ENCODE data around the gene TEX54. TPM values are rescaled to one million over a fixed set of nuclear protein-coding genes. Genes with fewer than 3 reads are reported as not detected.

Gene TEX54
- polyA plus RNA-seq, 1 donor (not counting 4 experiments of a cell fraction or from before 2014, with no cell fraction given): not detected

- Histone ChIP-seq H3K27ac (ENCODE audit: control insufficient read depth, insufficient read depth, low read length) (no peak overlapping the region), H4K20me1 (ENCODE audit: control insufficient read depth, extremely low read depth, insufficient read depth, low read length) (no peaks in the 10 kb centered on the region), H3K4me2 (ENCODE audit: control insufficient read depth, extremely low read depth, insufficient read depth, low read depth, low read length) (no peak overlapping the region), H3K79me2 (ENCODE audit: control insufficient read depth, insufficient read depth, low read length) (peaks cover 38% of the 10 kb centered on the region), H3K9me1 (ENCODE audit: control insufficient read depth, extremely low read depth, insufficient read depth, low read length) (no peaks in the 10 kb centered on the region), H3K4me1 (ENCODE audit: control insufficient read depth, extremely low read depth, insufficient read depth, low read length) (peaks cover 32% of the 10 kb centered on the region), H2AFZ (ENCODE audit: control insufficient read depth, low read length) (no peak overlapping the region), H3K4me3 (ENCODE audit: control insufficient read depth in 2 of 3, extremely low read depth in 1 of 3, insufficient read depth in 2 of 3, low read depth in 1 of 3, low read length in 3 of 3) (no peak overlapping the region), H3K9me3 (ENCODE audit: control insufficient read depth, low read depth, low read length) (no peaks in the 10 kb centered on the region), H3K27me3 (ENCODE audit: control insufficient read depth, extremely low read depth, insufficient read depth, low read length) (no peaks in the 10 kb centered on the region), H3K9ac (ENCODE audit: control insufficient read depth, extremely low read depth, insufficient read depth, low read length) (no peak overlapping the region), H3K36me3 (ENCODE audit: control insufficient read depth in 2 of 2, extremely low read depth in 1 of 2, insufficient read depth in 2 of 2, low read length in 2 of 2) (peaks cover 7 to 30% of the 10 kb centered on the region in 2 experiments)
- dilution Hi-C loops (cut with MboI; ENCODE audit: extremely low pct_ligation_motif_present, low sequenced_read_pairs): no loop called here
- TF ChIP-seq CTCF (optimal IDR thresholded peaks at IDR 0.05 in 1 of 3, IDR thresholded peaks at IDR 0.05 in 1 of 3, conservative IDR thresholded peaks at IDR 0.05 in 1 of 3; ENCODE audit: extremely low read depth in 1 of 3, insufficient read depth in 2 of 3, low read length in 3 of 3): peak in 1 of 3 experiments; percentile 6
- no peak for TF ChIP-seq EZH2 (IDR thresholded peaks at IDR 0.05; ENCODE audit: low read length)
- FAIRE-seq (no peak), DNase-seq (ENCODE audit: low read depth, low spot score) (no peak)
These were observed 43.6 kb downstream of the TEX54 start for GRCh38 chr11:62788991-62789390.

GRCh38 chr11:62787005-62787759 is 45.5 kb downstream of the TEX54 start, which contains the start of gene TMEM179B:
TMEM179B (plus strand) TSS chr11:62787402; CDS start chr11:62787432, 30 bp downstream.
- TF ChIP-seq EZH2 (IDR thresholded peaks at IDR 0.05; ENCODE audit: low read length) (no peak), CTCF (optimal IDR thresholded peaks at IDR 0.05 in 1 of 3, IDR thresholded peaks at IDR 0.05 in 1 of 3, conservative IDR thresholded peaks at IDR 0.05 in 1 of 3; ENCODE audit: extremely low read depth in 1 of 3, insufficient read depth in 2 of 3, low read length in 3 of 3) (peak; percentile 47 to 80 (median 71))
- Histone ChIP-seq H4K20me1 (ENCODE audit: control insufficient read depth, extremely low read depth, insufficient read depth, low read length) (no peaks in the 10 kb centered on the region), H2AFZ (ENCODE audit: control insufficient read depth, low read length) (peak within 1 kb of the TSS; percentile 75), H3K36me3 (ENCODE audit: control insufficient read depth in 2 of 2, extremely low read depth in 1 of 2, insufficient read depth in 2 of 2, low read length in 2 of 2) (peaks cover 0 to 21% of the 10 kb centered on the region in 2 experiments), H3K27ac (ENCODE audit: control insufficient read depth, insufficient read depth, low read length) (peak within 1 kb of the TSS; percentile 98), H3K79me2 (ENCODE audit: control insufficient read depth, insufficient read depth, low read length) (peaks cover 38% of the 10 kb centered on the region), H3K9me1 (ENCODE audit: control insufficient read depth, extremely low read depth, insufficient read depth, low read length) (no peaks in the 10 kb centered on the region), H3K4me1 (ENCODE audit: control insufficient read depth, extremely low read depth, insufficient read depth, low read length) (peaks cover 29% of the 10 kb centered on the region), H3K4me2 (ENCODE audit: control insufficient read depth, extremely low read depth, insufficient read depth, low read depth, low read length) (peak within 1 kb of the TSS; percentile 66), H3K4me3 (ENCODE audit: control insufficient read depth in 2 of 3, extremely low read depth in 1 of 3, insufficient read depth in 2 of 3, low read depth in 1 of 3, low read length in 3 of 3) (peak within 1 kb of the TSS; percentile 78 to 100 (median 99)), H3K9ac (ENCODE audit: control insufficient read depth, extremely low read depth, insufficient read depth, low read length) (peak within 1 kb of the TSS; percentile 97), H3K27me3 (ENCODE audit: control insufficient read depth, extremely low read depth, insufficient read depth, low read length) (no peaks in the 10 kb centered on the region), H3K9me3 (ENCODE audit: control insufficient read depth, low read depth, low read length) (no peaks in the 10 kb centered on the region)
- no peak for FAIRE-seq
- dilution Hi-C loops (cut with MboI; ENCODE audit: extremely low pct_ligation_motif_present, low sequenced_read_pairs): no loop called here
- peak; percentile 86 for DNase-seq (ENCODE audit: low read depth, low spot score)
